ENCODE data around the gene MEF2A.
A peak's percentile ranks its signal among the peaks of the same experiment; 100 is the strongest.
"Not testable (repeated sequence)": the region's sequence is repeated elsewhere in the genome, so short reads cannot be mapped to it uniquely, and the experiment has no call there.

Gene MEF2A

GRCh38 chr15:99656205-99656604 lies 90.4 kb downstream of the MEF2A start:
- DNase-seq = no peak

- no peak for DNase-seq
These were observed 92.2 kb downstream of the MEF2A start for GRCh38 chr15:99657996-99658395.

GRCh38 chr15:99662903-99663302 lies 97.1 kb downstream of the MEF2A start:
- DNase-seq = no peak

DNA sequence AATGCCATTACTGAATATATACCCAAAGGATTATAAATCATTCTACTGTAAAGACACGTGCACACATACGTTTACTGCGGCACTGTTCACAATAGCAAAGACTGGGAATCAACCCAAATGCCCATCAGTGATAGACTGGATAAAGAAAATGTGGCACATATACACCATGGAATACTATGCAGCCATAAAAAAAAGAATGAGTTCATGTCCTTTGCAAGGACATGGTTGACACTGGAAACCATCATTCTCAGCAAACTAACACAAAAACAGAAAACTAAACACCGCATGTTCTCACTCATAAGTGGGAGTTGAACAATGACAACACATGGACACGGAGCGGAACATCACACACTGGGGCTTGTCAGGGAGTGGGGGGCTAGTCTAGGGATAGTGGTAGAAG lies 100.3 kb downstream of the MEF2A start:
- not testable (repeated sequence) for DNase-seq

GRCh38 chr15:99668533-99669182 lies 102.9 kb downstream of the MEF2A start:
- no peak for DNase-seq

GRCh38 chr15:99669250-99669649 lies 103.5 kb downstream of the MEF2A start:
- no peak for DNase-seq

- no peak for DNase-seq
These were observed 106.3 kb downstream of the MEF2A start for GRCh38 chr15:99671926-99672635.

DNA sequence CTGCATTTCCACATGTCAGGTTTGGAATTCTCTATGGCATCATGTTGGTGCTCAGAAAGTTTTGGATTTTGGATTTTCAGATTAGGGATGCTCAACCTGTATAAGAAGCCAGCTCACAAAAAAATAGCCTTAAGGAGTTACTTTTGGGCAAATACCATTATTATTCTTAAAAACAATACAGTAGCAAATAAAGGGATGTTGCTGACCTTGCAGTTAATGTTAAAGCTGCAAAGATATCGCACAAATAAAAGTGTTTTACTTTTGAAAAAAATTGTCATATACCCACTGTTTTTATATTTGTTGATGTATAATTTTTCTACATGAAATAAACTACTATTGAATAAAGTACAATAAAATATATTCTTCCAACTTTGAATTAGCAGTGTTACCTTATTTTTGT lies 107.3 kb downstream of the MEF2A start:
- no peak for DNase-seq

GRCh38 chr15:99674279-99674678 lies 108.5 kb downstream of the MEF2A start:
- no peak for DNase-seq

GRCh38 chr15:99677540-99678134 lies 111.9 kb downstream of the MEF2A start:
- no peak for DNase-seq

- DNase-seq = no peak
These were observed 114.5 kb downstream of the MEF2A start for GRCh38 chr15:99680276-99680675.

DNA sequence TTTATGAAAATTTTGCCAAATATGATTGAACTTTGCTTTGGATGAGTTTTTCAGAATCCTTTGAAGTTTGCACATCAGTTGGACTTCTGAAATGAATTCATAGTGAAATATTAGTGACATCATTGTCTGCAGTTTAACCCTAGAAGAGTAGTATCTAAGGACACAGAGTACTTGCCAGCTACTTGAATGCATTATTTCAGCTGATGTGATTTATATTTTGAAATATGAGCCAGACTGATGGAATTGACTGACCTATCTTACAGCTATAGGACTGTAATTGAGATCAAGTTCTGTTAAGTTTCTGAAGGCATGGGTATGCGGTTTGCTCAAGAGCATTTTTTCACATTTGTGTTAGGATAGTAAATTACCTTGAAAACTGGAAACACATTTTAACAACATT lies 116.2 kb downstream of the MEF2A start:
- DNase-seq = no peak

- DNase-seq = no peak
These were observed 116.7 kb downstream of the MEF2A start for GRCh38 chr15:99682455-99682854.

- DNase-seq = peak; percentile 17
These were observed 117.4 kb downstream of the MEF2A start for GRCh38 chr15:99683000-99683670.

DNA sequence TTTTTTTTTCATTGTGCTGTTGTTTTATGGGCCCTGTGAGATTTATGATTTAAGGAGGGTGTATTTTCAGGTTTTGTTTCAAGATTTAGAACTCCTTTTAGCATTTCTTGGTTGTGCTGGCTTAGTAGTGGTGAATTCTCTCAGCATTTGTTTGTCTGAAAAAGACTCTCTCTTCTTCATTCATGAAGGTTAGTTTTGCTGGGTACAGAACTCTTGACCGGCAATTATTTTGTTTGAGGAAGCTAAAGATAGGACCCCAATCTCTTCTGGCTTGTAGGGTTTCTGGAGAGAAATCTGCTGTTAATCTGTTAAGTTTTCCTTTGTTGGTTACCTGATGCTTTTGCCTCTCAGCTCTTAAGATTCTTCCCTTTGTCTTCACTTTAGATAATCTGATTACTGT lies 120.5 kb downstream of the MEF2A start:
- no peak for DNase-seq

GRCh38 chr15:99692825-99693224 lies 127.0 kb downstream of the MEF2A start:
- DNase-seq = no peak

- DNase-seq = no peak
These were observed 130.3 kb downstream of the MEF2A start for GRCh38 chr15:99696096-99696495.

DNA sequence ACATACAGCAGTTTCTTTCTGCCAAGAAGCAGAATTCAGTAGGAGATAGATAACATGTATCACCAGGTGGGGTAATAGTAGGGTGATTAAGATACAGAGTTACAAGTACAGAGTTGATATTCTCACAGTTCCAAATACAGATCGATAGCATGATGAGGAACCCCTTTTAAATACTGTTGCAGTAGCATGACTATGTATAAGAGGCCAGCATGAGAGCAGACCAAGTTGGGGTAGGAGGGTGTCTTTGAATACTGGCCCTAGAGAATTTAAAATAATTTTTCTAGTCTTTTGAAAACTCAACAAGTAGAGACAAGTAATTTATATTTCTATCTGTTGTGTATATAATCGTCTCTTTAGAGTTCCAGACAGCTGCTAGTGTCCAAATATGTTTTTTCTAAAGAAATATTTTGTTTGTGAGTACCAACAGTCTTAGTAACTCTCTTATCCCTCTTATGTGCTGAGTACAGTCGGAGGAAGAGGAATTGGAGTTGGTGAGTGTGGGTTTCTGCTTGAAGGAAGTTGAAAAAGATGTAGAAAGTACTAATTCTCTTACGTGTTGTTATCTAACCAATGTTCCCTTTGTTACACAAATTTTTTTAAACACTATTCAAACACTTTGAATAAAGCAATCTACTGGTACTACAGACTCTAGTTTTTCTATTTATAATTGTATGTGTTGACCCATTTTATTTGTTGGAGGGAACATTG lies 137.3 kb downstream of the MEF2A start:
- peak; percentile 16 for DNase-seq

DNA sequence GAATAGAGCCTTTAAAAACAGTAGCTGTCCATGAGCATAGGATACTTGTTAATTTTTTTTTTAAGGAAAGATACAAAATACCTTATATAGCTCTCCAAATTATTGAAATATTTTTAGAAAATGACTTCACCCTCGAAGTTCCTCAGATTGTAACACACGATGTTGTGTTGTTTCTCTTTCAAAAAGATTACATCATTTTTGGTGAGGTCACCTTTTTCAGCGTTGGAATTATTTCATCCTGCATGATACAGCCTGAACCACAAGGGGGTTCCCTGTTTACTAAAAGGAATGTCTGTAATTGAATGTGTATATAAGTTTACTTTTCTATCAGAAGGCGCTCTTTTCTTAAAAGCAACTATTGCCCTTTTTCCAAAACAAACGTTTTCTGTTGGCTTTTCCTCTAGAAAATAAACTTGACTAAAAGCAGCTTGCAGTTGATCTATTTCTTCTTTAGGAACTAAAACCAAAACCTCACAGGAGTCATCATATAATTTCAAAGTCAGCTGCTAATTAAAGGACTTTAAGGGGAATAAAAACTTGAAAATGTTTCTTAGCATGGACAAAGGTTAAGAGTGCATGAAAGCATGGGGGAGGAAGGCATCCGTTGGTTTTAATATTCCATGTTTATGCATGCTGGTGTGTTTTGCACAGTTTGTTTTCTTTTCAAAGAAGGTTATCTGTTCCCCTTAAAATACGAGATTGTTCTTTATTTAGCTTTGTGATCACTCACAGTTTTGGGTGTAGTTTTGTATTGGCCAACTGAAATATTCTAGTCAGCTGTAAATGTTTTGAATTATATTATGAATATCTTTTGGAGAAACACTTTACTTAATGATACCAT lies 138.0 kb downstream of the MEF2A start:
- peak; percentile 58 for DNase-seq

DNA sequence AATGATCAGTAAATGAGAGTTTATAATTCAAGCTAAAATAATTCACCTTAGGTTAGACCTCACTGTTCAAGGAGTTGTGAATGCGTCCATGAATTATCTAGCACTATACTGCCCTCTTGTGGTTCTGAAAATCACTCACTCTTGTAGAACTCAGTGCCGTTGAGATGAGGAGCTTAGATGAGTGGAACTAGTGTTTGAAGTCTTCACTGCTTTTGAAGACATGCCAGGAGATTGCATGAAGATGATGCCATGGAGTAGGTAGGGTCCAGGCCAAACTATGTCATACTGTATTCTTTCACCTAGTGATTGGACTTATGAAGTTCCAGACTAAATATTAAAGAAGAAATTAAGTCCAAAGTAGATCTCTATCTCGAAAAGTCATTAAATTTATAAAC lies 138.7 kb downstream of the MEF2A start:
- peak; percentile 81 for DNase-seq

DNA sequence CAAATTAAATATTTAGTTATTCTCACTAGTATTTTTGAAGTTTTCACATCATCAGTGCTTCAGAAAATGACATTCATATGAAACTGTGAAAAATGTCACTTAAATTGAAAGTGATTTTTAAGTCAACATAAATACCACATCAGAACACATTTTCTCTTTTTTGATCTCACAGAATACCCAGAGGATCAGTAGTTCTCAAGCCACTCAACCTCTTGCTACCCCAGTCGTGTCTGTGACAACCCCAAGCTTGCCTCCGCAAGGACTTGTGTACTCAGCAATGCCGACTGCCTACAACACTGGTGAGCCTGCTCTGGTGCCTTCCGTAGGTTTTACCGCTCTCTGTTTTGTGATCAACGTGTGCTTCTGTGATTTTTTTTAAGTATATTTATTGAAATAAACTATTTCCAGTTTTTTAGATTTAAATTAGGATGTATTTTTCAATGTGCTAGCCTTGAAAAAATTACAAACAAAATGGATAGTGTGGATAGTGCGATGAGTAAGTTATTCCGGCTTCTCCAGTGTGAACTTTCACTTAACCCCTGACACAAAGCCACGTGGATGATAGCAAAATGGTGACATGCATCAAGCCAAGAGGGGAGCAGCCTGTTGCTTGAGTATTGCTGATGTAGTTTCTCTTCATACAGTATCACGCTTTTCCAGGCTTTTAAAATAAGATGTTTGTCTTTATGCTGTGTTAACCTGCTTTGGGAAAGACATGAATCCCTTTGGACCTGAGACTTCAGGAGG lies 140.9 kb downstream of the MEF2A start:
- peak; percentile 17 for DNase-seq

Measured in CD4-positive, alpha-beta T cell treated with Interleukin-21 for 1 hour (primary cell).